ENCODE measurements around the gene NPEPPS. TPM values are rescaled to one million over a fixed set of nuclear protein-coding genes. Genes with fewer than 3 reads are reported as not detected.

Gene NPEPPS
- total RNA-seq, 1 experiment from 2014 or later = 207 TPM

GRCh38 chr17:47649153-47649971, 118.5 kb downstream of the NPEPPS start, which contains the start of gene KPNB1:
TSS of gene KPNB1 (plus strand) at chr17:47649919. CDS start at chr17:47650245, 326 bp downstream.
- H3K9ac ChIP-seq (ENCODE audit: low read length) = peak within 1 kb of the TSS; percentile 97
- H3K27me3 ChIP-seq (ENCODE audit: insufficient read depth, low read length) = no peaks in the 10 kb centered on the region
- no peak within 1 kb of the TSS for H2AFZ ChIP-seq (ENCODE audit: low read depth, low read length, poor library complexity, severe bottlenecking)
- H3K9me2 ChIP-seq (ENCODE audit: insufficient read depth) = no peaks in the 10 kb centered on the region
- ChIA-PET RAD21 (ENCODE audit: low non-redundant PET in 1 of 2, low total read pairs in 2 of 2, uncharacterized antibody in 2 of 2, unreplicated experiment in 2 of 2) (interaction anchor here in 1 of 2 experiments (0.7 to 1.0 kb wide), 3 partner anchors 15 to 29 kb away, joined by 3 to 5 read pairs (median 4); no protein-coding TSS in a partner anchor), CTCF (interaction anchor here (0.9 to 2.0 kb wide), 3 partner anchors 15 to 298 kb away, joined by 3 to 8 read pairs (median 6); no protein-coding TSS in a partner anchor), POLR2A (interaction anchor here (0.7 to 2.4 kb wide), 15 partner anchors 9 to 182 kb away, joined by 3 to 18 read pairs (median 6); partner anchors contain the start of genes LRRC46 and MRPL10)
- peaks cover 14 to 21% of the 10 kb centered on the region in 2 experiments; a peak in 3 of 4 replicates for H3K4me1 ChIP-seq (ENCODE audit: control insufficient read depth in 1 of 2, insufficient read depth in 2 of 2, low read length in 2 of 2)
- peak; percentile 100 for DNase-seq (ENCODE audit: low read depth, low spot score)
- intact Hi-C loops (cut with micrococcal nuclease) = no loop called here
- peak; percentile 86 for ATAC-seq
- H4K20me1 ChIP-seq (ENCODE audit: insufficient read depth) = peaks cover 18% of the 10 kb centered on the region; the same call in 1 of the 2 replicates
- no peaks in the 10 kb centered on the region for H3K9me3 ChIP-seq (ENCODE audit: control insufficient read depth in 1 of 2, insufficient read depth in 1 of 2, low read depth in 1 of 2, low read length in 2 of 2)
- H3K4me2 ChIP-seq (ENCODE audit: low read length) = peak within 1 kb of the TSS; percentile 87
- H3K27ac ChIP-seq (ENCODE audit: low read depth, low read length) = peak within 1 kb of the TSS; percentile 92
- H3K36me3 ChIP-seq (ENCODE audit: control insufficient read depth in 1 of 2, insufficient read depth in 2 of 2, low read length in 2 of 2) = peaks cover 24 to 31% of the 10 kb centered on the region in 2 experiments
- TF ChIP-seq TCF7L2 (IDR thresholded peaks at IDR 0.05; ENCODE audit: borderline replicate concordance, extremely low read depth, insufficient read depth, insufficient read length) (peak; percentile 60), SRF (IDR thresholded peaks at IDR 0.05; ENCODE audit: low read depth) (peak; percentile 15; the same call in 1 of the 2 replicates), CBX3 (IDR thresholded peaks at IDR 0.05; ENCODE audit: low read depth) (peak; percentile 99), ATF3 (IDR thresholded peaks at IDR 0.05) (no peak), JUND (IDR thresholded peaks at IDR 0.05) (no peak; the same call in 1 of the 2 replicates), ZNF274 (IDR thresholded peaks at IDR 0.05; ENCODE audit: low read depth, low read length) (no peak), EGR1 (IDR thresholded peaks at IDR 0.05; ENCODE audit: low read depth) (peak; percentile 96), POLR2A (IDR thresholded peaks at IDR 0.05; ENCODE audit: borderline replicate concordance, extremely low read depth, insufficient read depth, insufficient read length) (peak; percentile 79), POLR2AphosphoS5 (IDR thresholded peaks at IDR 0.05; ENCODE audit: low read depth, low read length) (peak; percentile 81), SIN3A (IDR thresholded peaks at IDR 0.05; ENCODE audit: low read depth) (peak; percentile 92), YY1 (IDR thresholded peaks at IDR 0.05; ENCODE audit: extremely low read depth, insufficient replicate concordance, low read depth, low read length) (peak; percentile 86), SP1 (IDR thresholded peaks at IDR 0.05; ENCODE audit: low read depth) (peak; percentile 99), MAX (IDR thresholded peaks at IDR 0.05) (peak; percentile 97), EZH2 (IDR thresholded peaks at IDR 0.05) (no peak)
- peaks cover 48% of the 10 kb centered on the region for H3K79me2 ChIP-seq (ENCODE audit: insufficient read depth, low read length)
- no TSS peak for BruUV-seq (replicated peaks)
- H3K4me3 ChIP-seq (replicated peaks in 1 of 2; ENCODE audit: low read depth in 1 of 2, low read length in 2 of 2) = peak within 1 kb of the TSS; percentile 78 to 83

All from HCT116 (cell line).